Activated T-helper 1 cell treated with anti-CD3 and anti-CD28 coated beads, Interleukin-2, amount 50 U/mL, for 16 hours (primary cell): ENCODE measurements around the gene PPP1CB.
"Not testable (repeated sequence)": the region's sequence is repeated elsewhere in the genome, so short reads cannot be mapped to it uniquely, and the experiment has no call there.

Experiments used
- DNase-seq, 2 donors: peaks; one replicate each; pipeline ENCODE4 v3.0.0-alpha.2; 2020; ENCODE audit warnings: low read depth in 1 of 2, low spot score in 1 of 2

The PPP1CB gene

DNA sequence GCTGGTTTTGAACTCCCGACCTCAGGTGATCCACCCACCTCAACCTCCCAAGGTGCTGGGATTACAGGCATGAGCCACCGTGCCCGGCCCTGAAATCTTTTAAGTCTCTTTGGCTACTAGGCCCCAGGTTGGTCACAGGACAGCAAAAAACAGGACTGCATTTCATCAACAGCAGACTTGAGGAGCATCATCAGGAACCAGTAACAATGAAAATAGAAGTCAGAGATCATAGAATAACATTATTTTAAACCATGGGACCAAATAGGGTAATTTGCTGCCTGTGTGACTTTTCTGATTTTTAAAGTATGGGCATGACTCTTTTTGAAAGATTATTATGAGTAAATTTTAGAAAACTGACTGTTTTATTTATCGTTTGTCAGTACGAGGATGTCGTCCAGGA, 24.8 kb downstream of the PPP1CB start:
- DNase-seq: no peak

DNA sequence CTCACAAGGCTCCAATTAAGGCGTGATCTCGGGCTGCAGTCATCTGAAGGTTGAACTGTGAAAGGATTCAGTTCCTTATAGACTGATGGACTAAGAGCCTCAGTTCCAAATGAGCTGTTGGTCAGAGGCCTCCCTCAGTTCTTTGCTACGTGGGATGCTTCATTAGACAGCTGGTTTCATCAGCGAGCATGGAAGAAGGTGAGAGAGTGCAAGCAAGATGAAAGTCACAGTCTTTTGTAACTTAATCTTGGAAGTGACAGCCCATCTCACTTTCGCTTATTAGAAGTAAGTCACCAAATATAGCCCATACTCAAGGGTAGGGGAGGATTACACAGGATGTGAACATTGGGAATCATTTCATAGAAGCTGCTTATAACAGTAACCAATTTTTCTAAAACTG, 26.8 kb downstream of the PPP1CB start:
- DNase-seq: no peak

DNA sequence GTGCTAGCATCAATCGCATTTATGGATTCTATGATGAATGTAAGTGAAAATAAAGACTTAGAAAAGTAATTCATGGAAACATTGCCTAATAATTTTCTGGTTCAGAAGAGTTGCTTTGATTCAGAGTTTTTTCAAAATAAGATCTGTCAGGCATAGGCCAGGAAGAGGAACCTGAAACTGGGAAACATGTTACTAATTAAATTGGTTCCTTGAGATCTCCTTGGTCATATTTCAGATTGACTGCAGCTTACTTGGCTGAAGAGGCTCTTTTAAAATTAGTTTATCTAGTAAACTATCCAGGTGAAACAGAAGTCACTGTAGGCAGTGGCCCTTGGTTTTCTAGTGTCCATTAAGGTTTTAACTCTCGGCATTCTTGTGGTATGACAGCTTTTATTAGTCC, 27.4 kb downstream of the PPP1CB start:
- no peak for DNase-seq

DNA sequence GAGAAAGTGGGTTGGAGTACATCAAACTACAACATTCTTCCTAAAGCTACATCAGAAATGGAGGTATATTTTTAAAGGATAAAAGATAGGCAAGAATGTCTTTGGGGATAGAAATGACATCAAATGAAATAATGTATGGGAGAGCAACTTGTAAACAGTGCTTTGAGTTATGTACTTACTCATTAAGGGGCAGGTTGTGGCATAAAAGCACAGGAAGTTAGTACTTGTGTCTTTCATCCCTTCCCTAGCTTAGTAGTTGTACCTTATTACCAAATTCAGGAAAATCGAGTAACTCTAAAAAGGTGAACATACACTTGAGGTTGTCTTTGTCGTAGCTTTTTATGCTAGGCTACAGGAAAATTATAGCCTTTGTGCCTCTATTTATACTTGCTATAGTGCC, 28.9 kb downstream of the PPP1CB start:
- DNase-seq: no peak

DNA sequence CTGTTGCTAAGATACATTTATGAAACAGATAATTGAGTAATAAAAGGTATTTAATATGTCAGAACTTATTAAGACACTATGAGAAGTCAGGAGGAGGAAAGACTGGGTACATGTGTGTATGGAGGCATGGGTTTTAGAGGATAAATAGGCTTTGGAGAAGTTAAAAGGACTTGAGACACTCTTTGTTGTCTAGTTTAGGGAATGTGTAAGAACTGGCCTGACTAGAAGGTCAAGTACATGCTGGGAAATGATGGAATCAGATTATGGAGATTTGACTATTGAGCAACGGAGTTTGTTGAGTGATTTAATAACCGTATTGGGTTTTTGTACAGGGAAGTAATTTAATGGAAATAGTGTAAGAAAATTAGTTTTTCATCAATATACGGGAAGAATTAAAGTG, 30.8 kb downstream of the PPP1CB start:
- DNase-seq: no peak

DNA sequence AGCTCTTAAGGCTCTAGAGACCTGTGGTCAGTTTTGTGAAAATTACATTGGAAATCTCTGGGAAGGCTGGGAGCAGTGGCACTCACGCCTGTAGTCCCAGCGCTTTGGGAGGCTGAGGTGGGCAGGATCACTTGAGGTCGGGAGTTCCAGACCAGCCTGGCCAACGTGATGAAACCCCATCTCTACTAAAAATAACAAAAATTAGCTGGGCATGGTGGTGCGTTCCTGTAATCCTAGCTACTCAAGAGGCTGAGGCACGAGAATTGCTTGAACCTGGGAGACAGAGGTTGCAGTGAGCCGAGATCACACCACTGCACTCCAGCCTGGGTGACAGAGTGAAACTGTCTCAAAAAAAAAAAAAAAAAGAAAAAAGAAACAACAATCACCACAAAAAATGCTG, 32.9 kb downstream of the PPP1CB start:
- DNase-seq: not testable (repeated sequence)

DNA sequence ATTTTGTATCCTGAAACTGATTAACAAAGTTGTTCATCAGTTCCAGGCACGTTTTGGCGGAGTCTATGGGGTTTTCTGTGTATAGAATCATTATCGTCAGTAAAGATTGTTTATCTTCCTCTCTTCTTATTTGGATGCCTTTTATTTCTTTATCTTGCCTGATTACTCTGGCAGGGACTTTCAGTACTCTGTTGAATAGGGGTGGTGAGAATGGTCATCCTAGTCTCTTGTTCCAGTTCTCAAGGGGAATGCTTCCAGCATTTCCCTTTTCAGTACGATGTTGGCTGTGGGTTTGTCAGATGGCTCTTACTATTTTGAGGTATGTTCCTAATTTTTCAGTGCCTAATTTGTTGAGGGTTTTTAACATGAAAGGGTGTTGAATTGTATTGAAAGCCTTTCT, 45.0 kb downstream of the PPP1CB start:
- no peak for DNase-seq

DNA sequence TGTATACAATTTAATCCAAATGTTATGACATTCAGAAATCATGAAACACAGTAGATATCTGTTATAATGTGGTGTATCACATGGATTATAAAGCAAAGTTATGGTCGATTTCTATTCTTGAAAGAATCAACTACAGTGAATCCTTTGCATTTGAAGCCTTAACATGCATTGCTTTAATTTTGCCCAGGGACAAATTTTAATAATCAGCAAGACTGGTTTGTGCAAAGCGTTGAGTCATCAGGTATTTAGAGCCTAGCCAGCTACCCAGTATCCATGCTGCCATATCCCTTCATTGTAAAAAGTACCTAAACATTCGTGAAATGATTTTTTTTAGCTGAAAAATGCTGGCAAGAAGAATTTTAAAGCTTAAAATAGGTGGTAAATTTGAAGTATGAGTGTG, 50.1 kb downstream of the PPP1CB start:
- DNase-seq: no peak

DNA sequence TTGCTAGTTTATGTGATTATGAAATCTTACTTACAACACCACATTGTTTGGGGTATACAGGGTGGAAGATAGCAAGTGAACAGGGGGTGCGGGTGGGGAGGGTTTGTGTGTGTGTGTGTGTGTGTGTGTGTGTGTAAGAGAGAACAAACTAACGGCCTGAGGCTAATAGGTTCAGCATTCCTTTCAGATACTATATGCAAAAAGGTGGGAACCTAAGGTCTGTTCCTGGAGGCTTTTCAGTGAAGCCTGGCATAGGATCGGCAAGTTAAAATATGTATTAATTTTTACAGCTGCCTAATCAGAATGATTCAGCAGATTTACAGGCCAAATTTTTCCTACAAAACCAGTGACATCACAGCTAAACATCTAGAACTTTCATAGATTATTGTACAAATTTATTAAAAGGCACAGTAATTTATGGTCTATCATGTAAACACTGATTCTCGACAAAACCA, 51.4 kb downstream of the PPP1CB start:
- DNase-seq: no peak

DNA sequence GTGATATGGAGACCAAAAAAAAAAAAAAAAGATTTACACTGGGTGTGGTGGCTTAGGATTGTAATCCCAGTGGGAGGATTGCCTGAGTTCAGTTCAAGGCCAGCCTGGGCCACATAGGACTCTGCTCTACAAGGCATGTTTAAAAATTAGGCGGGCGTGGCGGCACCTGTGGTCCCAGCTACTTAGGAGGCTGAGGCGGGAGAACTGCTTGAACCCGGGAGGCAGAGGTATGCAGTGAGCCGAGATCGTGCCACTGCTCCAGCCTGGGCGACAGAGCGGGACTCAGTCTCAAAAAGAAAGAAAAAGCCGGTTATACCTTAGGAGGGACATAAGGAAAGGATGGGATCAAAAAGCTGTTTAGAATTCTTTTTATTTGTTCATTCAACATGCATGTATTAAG, 58.3 kb downstream of the PPP1CB start:
- no peak for DNase-seq

DNA sequence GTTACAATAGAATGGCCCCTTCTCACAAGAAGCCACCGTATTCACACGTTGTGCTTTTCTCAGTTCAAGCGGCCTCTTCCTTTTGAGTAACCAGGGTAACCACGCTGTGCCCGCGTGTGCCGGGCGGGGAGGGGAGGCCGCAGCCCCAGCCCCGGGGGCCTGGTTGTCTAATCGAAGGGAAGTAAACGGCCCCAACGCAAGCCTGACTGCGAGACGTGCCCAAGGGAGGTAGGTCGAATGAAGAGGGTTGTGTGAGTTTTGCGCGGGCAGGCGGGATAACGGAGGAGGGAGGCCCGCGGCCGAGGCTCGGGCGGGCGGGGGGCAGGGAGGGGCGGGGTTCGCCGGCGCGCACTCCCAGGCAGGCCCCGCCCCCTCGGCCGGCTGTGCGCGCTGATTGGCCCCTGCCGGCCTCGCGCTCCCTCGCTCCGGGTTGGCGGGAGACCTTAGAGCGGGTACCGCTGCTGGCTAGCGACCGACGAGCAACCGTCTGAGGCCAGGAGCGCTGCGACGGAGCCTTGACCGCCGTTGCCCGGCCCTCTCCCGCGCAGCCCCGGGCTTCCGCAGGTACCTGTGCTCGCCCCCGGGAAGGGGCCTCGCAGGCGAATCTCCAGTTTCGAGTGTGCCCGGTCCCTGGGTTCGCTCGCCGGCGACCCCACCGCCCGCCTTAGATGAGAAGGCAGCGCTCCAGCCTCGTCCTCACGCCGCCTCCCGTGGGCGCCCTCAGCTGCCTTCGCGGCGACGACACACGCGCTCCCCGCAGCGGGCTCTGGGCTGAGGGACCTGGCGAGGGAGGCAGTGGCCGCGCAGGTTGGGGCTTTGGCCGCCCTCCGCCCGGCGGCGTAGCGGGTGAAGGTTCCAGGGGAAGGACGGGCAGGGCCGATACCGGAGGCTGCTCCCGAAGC, 59.0 kb downstream of the PPP1CB start, which contains the start of gene SPDYA:
SPDYA (plus strand) TSS at position 451 of the 902 bp plus-strand sequence. CDS start 5,181 bp downstream, outside the sequence.
- peak; percentile 49 to 71 for DNase-seq

DNA sequence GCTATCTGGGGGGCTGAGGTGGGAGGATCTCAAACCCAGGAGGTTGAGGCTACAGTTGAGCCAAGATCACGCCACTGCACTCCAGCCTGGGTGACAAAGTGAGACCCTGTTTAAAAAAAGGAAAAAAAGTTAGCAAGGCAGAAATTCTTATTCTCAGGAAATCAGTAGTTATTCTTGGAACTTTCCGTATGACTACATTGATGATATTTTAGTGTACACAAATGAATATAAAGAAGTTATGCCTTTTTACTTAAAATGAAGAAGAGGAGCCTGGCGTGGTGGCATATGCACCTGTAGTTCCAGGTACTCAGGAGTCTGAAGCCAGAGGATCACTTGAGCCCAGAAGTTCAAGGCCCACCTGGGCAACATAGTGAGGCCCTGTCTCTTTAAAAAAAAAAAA, 66.4 kb downstream of the PPP1CB start:
- DNase-seq: no peak

DNA sequence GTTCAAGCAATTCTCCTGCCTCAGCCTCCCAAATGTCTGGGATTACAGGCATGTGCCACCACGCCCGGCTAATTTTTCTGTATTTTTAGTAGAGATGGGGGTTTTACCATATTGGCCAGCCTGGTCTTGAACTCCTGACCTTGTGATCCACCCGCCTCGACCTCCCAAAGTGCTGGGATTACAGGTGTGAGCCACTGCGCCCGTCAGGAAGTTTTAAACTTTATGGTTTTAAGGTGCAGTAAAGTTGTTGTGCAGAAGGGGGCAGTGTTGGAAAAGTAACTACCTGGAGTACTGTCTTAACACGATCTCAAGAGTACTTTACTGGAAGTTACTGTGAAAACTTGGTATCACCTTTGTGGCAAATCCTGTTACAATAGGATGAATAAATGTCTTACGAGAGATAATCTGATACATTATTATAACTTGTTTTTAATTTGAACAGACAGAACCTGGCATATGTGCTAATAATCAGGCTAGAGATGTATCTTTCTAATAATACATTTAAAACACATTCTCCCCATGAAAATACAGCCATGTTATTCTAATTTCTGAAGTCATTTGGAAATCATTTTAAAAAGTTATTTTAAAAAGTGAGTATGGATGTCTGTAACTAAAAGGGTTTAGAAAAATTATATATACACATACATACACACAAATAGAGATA, 69.8 kb downstream of the PPP1CB start:
- peak; percentile 16 to 22 for DNase-seq

DNA sequence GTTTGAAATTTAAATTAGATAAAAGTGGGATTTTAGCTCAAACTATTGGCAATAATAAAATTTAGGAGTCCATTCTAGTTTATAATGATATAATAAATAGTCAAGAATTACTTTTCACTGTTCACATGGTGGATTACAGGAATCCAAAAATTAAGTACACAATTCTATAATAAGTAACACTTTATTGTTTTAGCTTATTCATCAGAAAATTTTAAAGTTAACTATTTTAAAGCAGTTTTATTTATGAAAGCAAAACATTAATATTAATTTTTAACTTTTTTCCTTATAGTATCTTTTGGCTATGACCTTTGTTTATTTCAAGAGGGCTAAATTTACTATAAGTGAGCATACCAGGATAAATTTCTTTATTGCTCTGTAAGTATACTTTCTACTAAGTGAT, 70.4 kb downstream of the PPP1CB start:
- DNase-seq: no peak

DNA sequence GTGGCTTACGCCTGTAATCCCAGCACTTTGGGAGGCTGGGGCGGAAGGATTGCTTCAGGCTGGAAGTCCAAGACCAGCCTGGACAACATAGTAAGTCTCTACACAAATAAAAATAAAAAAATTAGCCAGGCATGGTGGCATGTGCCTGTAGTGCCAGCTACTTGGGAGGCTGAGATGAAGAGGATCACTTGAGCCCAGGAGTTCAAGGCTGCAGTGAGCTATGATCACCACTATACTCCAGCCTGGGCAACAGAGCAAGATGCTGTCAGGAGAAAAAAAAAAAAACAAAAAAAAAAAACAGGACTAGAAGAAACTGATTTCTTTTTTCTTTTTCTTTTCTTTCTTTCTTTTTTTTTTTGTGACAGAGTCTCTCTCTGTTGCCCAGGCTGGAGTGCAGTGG, 72.6 kb downstream of the PPP1CB start:
- no peak for DNase-seq

DNA sequence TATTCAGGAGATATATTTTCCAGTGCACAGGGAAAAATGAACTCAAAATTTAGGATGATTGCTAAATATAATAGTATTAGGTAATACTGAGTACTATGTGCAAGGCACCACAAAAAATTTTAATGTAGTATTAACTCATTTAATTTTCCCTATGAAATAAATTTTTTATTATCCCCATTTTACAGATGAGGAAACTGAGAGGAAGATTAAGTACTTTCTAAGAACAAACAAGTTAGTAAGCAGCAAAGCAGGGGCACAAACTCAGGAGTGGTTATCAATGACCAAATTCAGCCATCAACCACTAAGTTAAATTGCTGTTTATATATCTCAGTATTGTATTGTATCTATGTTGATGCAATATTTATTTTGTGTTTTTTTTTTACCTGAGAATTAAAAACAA, 73.2 kb downstream of the PPP1CB start:
- no peak for DNase-seq

DNA sequence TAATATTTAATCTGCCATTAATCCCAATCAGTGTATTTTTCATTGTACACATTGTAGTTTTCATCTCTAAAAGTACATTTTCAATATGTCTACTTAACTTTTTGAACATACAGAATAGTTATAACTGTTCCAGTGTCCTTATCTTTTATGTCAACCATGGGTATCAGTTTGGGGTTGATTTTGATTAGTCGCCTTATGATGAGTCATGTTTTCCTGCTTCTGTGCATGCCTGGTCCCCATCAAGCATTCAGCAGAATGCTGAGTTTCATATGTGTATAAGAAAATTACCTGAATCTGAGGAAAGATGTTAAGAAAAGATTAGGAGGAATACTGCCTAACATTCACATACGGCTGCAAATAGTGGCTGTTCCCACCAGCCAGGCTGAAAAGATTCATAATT, 76.8 kb downstream of the PPP1CB start:
- no peak for DNase-seq

DNA sequence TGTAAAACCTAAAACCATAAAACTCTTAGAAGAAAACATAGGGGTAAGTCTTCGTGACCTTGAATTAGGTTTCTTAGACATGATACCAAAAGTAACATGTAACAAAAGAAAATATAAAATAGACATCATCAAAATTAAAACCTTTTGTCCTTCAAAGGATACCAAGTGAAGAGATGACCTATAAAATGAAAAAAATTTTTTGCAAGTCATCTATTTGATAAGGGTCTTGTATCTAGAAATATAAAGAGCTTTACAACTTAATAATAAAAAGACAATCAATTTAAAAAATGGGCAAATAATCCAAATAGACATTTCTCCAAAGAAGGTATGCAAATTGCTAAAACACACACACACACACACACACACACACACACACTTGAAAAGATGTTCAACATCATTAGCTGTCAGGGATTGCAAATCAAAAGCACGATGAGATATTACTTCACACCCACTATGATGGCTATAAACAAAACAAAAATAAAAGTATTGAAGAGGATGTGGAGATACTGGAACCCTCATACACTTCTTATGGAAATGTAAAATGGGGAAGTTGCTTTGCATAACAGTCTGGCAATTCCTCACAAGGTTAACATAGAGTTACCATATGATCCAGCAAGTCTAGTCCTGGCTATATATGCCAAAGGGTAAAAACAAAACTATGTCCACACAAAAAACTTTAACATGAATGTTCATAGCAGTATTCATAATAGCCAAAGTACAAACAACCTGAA, 82.3 kb downstream of the PPP1CB start:
- DNase-seq: no peak

DNA sequence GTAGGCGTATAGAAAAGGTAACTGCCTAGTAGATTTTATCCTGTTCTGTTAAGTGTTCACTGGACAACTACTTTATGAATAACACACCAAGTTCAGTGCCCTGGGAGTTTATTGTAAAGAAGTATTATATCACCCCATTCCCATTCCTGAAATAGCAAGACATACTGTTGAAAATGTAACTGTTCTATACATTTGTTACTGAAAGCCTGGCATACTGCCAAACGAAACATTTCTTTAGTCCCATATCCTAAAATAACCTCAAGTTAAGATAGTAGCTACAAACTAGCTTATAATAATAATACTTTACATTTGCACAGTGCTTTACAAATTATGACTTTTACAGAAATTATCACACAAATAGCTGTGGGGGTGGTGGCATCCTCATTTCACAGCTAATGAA, 84.2 kb downstream of the PPP1CB start:
- no peak for DNase-seq

DNA sequence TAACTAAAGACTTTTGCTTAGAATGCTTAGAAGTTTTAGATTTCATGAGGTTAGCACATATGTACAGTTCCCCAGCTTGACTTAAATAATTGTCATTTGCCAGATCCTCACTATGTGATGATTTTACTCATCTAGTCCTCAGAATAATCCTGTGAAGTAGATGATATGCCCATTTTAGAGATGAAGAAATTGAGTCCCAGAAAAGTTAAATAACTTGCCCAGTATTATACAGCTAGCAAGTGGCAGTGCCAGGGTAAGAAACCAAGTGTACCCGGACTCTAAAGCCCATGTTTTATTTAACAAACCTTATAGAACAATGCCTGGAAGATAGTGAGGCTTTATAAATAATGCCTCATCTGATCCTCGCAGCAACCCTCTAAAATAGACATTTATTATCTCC, 87.3 kb downstream of the PPP1CB start:
- no peak for DNase-seq

DNA sequence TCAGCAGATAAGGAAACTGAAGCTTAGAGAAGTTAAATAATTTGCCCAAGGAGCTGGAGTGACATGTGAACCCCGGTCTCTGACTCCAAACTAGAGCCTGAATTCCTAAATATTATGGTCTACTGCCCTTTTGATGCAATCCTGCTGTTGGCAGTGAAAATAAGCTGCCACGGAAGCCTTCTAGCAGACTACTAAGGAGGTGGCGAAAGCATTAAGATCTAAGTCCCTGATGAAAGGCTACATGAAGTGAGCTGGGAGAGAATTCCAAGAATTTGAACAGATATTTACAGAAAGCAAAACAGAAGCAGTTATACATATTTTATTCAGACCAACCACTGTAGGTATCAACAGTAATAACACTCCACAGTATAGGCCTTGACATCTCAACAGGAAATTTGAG, 90.4 kb downstream of the PPP1CB start:
- DNase-seq: no peak
